Activated T-cell treated with anti-CD3 and anti-CD28 coated beads for 1 hour (primary cell): ENCODE results near the gene PRAMEF1.
"Not testable (repeated sequence)": the region's sequence is repeated elsewhere in the genome, so short reads cannot be mapped to it uniquely, and the experiment has no call there.

Experiments used
- DNase-seq: peaks from one replicate; pipeline ENCODE4 v3.0.0-alpha.2; 2020; ENCODE audit warnings: low read depth

The PRAMEF1 gene

GRCh38 chr1:12791097-12791496 lies at the start of gene PRAMEF1:
TSS of gene PRAMEF1 (plus strand) at chr1:12791397. CDS start at chr1:12793228, 1,831 bp downstream.
- DNase-seq: not testable (repeated sequence)

GRCh38 chr1:12741946-12742345 lies 49.3 kb upstream of the PRAMEF1 start:
- no peak for DNase-seq

GRCh38 chr1:12745126-12745991 lies 45.8 kb upstream of the PRAMEF1 start:
- DNase-seq: no peak

- DNase-seq: no peak
These were observed 45.2 kb upstream of the PRAMEF1 start, which contains the start of gene CFAP107 for GRCh38 chr1:12745992-12746323. TSS of gene CFAP107 (plus strand) at chr1:12746200. CDS start at chr1:12746431, 231 bp downstream.

- no peak for DNase-seq
These were observed 42.3 kb upstream of the PRAMEF1 start for GRCh38 chr1:12748778-12749355.

GRCh38 chr1:12754738-12755137 lies 36.5 kb upstream of the PRAMEF1 start:
- no peak for DNase-seq

GRCh38 chr1:12756273-12756672 lies 34.9 kb upstream of the PRAMEF1 start:
- no peak for DNase-seq

- DNase-seq: no peak
These were observed 34.3 kb upstream of the PRAMEF1 start for GRCh38 chr1:12756768-12757413.

- no peak for DNase-seq
These were observed 33.4 kb upstream of the PRAMEF1 start for GRCh38 chr1:12757836-12758235.

- DNase-seq: no peak
These were observed 30.9 kb upstream of the PRAMEF1 start for GRCh38 chr1:12760256-12760795.

GRCh38 chr1:12761781-12762180 lies 29.4 kb upstream of the PRAMEF1 start:
- no peak for DNase-seq

- no peak for DNase-seq
These were observed 28.4 kb upstream of the PRAMEF1 start for GRCh38 chr1:12762766-12763165.

- DNase-seq: no peak
These were observed 27.7 kb upstream of the PRAMEF1 start for GRCh38 chr1:12763479-12763878.

GRCh38 chr1:12764016-12764415 lies 27.2 kb upstream of the PRAMEF1 start:
- no peak for DNase-seq

- DNase-seq: no peak
These were observed 22.2 kb upstream of the PRAMEF1 start for GRCh38 chr1:12769031-12769430.

GRCh38 chr1:12769976-12770505 lies 21.2 kb upstream of the PRAMEF1 start:
- no peak for DNase-seq

GRCh38 chr1:12770620-12771019 lies 20.6 kb upstream of the PRAMEF1 start:
- no peak for DNase-seq

GRCh38 chr1:12771186-12771585 lies 20.0 kb upstream of the PRAMEF1 start:
- DNase-seq: no peak

- no peak for DNase-seq
These were observed 18.7 kb upstream of the PRAMEF1 start for GRCh38 chr1:12772520-12772919.

GRCh38 chr1:12773438-12773837 lies 17.8 kb upstream of the PRAMEF1 start, which contains the start of gene PRAMEF12:
TSS of gene PRAMEF12 (plus strand) at chr1:12773738. CDS start at chr1:12774868, 1,130 bp downstream.
- DNase-seq: no peak

- DNase-seq: no peak
These were observed 16.3 kb upstream of the PRAMEF1 start for GRCh38 chr1:12774801-12775345.

GRCh38 chr1:12775443-12775842 lies 15.8 kb upstream of the PRAMEF1 start:
- DNase-seq: no peak
